Activated gamma-delta T cell treated with anti-CD3 and anti-CD28 coated beads, Interleukin-2, amount 50 U/mL, for 16 hours (primary cell): Measurements from ENCODE around the gene PP2D1.
"Not testable (repeated sequence)": the region's sequence is repeated elsewhere in the genome, so short reads cannot be mapped to it uniquely, and the experiment has no call there.

Experiments
- DNase-seq: peaks from one replicate; pipeline ENCODE4 v3.0.0-alpha.2; 2020; ENCODE audit warnings: low read depth

PP2D1 gene, protein sequence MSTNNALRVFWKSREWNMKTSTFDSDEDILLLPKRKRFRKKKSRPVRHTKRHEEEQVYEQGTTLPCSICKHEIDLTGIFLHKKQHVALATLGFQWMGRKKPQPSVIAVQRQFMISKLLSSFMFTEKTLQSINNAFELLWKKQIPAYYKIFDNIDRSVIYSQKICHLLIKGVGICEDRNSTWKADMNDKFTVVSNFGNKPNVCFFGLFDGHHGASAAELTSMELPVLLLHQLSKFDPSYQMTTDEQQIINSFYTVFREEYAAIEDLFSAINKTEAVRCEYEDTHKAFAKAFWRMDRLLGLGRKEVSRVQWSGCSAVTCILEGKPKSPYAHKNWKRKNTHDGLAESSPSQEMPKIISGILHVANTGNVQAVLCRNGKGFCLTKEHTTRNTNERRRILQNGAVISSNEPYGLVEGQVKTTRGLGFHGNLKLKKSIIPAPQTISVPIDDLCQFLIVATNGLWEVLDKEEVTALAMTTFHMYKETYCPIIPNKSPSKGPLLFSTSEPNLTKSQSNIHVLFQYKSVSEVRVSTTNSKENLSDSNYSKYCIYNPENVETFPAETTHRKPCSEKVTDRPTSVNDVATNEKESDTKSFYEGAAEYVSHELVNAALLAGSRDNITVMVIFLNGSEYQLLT

DNA sequence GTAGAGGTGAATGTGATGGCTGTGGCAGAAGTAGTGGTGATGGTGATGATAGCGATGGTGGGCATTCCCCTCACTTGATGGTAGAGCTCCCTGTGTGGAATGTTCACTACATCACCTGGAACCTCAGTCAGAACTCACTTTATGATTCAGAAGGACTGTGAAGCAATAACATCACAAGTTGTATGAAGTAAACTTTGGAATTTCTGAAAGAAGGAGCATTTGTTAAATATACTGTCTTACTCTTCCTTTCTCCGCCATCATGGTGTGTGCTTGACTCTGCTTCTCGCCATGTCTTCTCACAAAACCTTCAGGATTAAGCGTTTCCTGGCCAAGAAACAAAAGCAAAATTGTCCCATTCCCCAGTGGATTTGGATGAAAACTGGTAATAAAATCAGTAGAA is at the start of gene PP2D1:
Gene PP2D1, minus strand, starts transcription at position 101 of the 400 bp plus-strand sequence. CDS start 192 bp downstream, outside the sequence.
- DNase-seq, result no peak

DNA sequence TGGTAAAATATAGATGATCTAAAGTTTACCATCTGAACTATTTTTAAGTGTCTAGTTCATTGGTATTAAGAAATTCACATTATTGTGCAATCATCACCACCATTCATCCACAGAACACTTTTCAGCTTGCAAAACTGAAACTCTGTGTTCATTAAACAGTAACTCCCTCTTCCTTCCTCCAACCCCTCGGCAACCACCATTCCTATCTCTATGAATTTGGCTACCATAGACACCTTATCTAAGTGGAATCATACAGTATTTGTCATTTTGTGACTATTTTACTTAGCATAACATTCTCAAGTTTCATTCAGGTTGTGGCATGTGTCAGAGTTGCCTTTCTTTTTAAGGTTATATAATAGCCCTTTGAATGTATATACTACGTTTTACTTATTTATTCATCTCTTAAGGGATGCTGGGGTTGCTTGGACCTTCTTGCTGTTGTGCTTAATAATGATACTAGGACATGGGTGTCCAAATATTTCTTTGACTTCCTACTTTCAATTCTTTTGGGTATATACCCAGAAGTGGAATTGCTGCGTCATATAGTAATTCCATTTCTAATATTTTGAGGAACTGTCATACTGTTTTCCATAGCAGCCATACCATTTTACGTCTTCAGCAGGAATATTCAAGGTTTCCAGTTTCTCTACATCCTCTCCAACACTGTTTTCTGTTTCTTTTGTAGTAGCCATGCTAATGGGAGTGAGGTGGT is 49.1 kb upstream of the PP2D1 start:
- no peak for DNase-seq

DNA sequence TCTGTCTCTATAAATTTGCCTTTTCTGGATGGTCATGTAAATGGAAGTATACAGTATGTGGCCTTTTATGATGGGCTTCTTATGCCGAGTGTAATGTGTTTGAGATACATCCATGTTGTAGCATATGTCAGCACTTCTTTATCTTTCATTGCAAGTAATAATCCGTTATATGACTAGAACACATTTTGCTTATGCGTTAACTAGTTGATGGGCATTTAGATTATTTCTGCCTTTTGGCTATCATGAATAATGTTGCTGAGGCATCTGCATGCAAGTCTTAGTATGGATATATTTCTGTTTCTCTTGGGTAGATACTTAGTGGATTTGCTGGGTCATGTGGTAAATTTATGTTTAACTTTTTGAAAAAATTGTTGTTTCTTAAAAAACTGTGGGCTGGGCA is 47.9 kb upstream of the PP2D1 start:
- no peak for DNase-seq

DNA sequence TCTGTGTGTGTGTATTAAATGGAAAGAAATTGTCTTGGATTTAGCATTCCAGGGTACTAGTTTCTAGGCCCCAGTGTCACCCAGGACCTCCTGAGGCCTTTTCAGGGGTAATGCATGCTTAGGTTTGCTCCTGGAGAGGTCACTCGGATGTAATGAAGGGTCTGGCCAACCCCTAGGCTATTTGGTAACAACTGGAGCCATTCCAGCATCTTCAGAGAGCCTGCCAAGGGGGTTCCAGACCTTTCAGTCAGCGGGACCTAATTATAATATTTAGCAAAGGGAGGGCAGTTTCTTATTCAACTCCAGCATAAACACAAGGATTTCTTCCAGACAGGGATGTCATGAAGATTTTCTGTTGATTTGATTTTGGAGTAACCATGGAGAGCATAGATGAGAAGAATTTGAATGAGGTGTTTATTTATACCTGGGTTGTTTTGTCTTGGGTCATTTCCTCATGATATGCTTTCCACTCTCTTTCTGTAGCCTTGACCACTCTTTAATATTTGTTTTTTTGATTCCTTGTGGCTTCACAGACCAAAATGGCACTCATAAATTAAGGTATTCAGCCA is 45.6 kb upstream of the PP2D1 start:
- no peak for DNase-seq

DNA sequence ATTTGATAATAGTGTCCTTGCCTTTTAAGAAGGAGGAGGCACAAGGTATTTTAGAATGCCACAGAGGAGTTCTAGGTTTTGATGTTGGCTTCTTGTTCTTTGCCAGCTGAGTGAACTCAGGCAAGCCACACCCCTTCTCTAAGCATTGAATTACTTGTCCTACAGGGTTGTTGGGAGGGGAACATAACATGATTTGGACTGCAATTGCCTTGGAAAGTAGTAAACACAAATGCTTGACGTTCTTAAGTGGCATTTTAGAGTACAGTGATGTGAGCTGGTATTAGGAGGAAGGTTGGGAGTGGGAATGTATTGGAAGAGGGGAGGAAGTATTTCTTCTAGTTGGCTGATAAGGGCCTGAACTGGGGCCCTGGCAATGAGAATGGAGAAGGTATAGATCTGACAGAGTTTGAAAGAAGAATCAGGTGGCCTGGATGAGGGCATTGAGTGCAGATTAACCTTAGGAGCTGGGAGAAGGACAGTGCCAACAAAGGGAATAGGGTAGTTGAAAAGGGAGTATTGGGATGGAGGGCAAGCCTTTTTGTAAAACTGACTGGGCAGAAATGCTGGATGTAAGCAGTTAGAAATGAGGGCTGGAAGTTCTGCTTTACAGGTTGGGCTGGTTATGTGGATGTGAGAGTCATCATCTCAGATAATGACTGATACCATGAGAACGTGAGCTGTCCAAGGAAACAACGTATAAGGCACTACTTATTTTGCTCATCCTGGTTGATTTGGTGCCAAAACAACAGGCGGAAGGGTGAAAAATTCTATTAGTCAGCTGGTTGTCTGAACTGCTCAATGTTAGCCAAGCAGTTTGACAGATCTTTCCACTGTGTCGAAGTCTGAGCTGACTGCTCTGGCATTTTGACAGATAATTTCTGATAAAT is 44.9 kb upstream of the PP2D1 start:
- no peak for DNase-seq

DNA sequence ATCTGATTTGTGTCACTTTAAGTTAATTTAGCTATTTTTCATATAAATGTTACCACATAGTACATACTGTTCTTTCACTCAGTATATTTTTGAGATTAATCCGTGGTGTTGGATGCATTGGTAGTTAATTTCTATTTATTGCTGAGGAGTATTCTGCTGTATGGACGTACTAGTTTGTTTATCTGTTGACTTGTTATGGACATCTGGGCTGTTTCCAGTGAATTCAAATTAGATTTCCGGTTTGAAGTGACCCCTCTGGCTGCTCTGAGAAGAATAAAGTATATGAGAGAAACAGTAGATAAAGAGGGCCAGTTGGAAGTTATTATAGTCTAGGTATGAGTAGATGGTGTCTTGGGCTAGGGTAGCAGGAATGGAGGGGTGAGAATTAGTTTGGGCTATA is 43.8 kb upstream of the PP2D1 start:
- no peak for DNase-seq

DNA sequence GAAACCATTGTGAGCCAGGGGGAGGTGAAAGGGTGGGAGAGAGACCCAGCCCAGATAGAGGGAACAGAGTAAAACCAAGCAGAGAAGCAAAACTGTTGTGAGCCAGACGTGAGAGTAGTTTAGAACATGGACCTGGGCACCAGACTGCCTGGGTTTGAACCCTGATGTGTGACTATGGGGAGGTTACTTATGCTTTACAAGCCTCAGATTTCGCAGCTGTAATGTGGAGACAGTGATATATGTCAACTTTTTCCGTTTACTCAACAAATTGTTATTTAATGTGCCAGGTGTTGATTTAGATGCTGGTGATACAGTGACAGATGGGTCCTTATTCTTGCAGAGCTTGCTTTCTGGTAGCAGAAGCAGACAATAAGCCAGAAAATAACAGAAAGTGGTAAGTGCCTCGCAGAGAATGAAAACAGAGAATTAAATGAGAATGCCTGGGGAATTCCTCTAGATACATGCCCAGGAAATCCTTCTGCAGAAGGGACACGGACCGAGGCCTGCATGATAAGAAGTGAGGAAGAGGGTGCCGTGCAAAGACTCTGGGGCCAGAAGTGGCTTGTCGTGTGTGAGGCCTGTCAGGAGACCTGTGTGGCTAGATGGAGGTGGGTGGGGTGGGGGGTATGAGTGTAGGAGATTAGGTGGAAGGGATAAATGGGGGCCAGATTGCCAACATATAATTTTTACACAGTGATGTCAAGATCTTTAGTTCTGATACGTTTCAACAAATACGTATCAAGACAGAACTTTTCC is 43.1 kb upstream of the PP2D1 start:
- DNase-seq, result no peak

DNA sequence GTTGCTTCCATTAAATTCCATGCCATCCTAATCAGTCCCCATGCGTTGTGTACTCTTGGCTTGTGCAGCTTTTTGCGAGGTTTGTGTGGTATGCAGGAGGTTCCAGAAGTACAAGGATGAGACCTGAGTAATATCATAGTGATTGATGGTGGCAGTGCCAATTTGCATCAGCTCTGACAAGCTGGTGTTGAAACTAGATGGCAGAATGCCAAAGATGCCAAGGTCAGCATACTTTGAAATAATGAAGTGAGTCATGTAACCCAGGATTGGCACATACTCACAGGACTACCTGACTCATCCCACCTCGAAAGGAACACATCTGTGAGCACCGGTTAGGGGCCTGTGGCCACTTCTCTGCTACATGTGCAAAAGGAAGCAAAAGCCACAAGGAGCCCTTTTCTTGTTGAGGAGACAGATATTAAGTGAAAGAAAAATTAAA is 42.5 kb upstream of the PP2D1 start:
- DNase-seq, result peak; percentile 64

DNA sequence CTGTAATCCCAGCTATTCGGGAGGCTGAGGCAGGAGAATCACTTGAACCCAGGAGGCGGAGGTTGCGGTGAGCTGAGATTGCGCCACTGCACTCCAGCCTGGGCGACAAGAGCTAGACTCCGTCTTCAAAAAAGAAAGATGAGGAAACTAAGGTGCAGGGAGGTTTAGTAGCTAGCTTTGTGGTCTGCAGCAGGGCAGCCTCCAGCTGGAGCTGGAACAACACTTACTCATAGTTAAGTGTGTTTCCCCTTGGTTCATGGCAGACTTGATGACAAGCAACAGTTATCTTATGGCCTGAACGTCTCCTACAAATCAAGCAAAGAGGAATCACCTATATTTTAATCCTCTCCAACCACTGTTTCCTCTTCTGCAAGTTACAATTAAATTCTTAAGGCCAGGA is 40.8 kb upstream of the PP2D1 start:
- no peak for DNase-seq

DNA sequence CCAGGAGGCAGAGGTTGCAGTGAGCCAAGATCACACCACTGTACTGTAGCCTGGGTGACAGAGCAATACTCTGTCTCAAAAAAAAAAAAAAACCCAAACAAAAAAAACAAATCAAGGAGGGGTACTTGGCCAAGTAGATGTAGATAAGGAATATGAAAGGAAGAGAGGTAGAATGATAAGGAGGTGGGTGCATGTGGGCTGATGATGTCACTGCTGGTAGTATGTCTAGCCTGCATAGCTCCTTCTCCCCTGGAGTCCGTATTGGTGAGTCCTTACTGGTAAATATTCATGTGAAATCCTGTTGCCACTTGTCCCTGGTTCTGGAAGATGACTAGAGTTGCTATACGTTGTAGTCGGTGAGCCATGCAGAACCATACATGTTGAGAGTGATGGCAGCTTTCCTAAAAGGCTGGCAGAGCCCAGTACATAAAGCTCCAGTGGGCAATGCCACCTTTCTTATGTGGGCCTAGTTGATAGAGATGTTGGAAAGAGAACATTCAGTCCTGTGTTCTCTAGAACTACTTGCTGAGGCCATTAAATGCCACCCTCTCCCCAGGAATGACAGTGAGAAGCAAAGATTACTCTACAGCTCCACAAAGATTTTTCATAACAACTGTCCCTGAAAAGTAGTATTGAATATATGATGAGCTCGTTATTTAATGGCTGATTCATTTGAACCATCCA is 39.2 kb upstream of the PP2D1 start:
- DNase-seq, result no peak

DNA sequence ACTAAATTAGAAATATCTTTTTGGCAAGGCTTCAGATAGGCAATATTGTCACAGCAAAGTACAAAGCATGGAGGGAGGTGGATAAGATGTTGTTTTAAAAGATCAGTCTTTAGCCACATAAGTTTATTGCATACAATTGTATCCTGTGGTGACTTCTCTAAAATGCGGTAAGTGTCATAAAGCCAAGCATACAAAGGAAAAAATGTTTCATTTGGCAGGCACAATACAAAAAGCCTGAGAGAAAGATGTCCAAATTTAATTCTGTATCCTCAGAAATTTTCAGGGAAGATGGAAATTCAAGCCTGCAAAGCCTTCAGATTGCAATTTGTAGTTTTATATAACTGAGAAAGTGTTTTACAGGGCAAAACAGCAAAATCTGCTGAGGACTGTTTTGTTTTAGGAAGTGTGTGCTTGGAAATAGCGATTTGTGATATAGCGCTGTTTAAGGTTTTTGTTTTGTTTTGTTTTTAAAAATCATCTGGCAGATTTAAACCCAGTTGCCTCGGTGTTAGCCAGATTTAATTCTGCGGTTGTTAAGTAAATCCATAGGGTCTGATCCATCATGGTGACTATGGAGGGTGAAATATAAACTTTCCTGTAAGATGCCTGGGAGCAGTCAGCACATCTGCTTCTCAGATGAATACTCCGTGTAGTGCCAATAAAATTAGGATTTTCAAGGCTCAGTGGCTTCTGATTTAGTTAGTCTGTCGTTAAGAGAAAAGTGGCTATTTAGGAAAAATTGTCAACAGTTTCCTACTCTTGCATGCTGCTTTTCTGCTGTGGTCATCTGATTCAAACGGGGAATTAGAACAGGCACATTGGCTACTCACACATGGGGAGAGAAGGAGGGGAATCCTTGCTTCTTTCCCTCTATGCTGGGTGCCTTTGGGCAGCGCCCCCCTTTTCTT is 36.2 kb upstream of the PP2D1 start:
- no peak for DNase-seq

DNA sequence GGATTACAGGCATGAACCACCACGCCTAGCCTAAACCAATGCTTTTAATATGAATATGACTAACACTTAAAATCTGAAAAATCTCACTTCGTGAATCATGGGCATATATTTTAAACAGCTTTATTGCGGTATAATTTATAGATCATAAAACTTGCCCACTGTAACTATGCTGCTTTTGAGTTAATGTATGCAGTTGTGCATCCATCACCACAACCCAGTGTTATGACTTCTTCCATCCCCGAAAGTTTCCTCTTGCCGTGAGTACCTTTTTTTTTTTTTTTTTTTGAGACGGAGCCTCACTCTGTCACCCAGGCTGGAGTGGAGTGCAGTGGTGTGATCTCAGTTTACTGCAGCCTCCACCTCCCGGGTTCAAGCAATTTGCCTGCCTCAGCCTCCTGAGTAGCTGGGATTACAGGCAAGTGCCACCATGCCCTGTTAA is 35.3 kb upstream of the PP2D1 start:
- DNase-seq, result no peak

DNA sequence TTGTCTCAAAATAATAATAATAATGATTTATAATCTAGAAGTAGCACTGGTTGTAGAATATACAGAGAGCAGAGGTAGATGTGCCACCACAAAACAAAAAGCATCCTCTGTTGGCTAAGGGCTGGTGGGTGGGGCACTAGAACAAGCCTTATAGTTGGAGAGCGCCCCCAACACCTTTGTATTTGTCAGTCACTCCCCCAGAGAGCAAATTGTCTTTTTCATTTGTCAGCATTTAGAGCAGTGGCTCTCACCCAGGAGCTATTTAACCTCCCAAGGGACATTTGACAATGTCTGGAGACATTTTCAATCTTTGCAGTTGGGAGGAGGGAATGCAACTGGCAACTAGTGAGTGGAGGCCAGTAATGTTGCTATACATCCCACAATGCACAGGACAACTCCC is 34.5 kb upstream of the PP2D1 start:
- no peak for DNase-seq

DNA sequence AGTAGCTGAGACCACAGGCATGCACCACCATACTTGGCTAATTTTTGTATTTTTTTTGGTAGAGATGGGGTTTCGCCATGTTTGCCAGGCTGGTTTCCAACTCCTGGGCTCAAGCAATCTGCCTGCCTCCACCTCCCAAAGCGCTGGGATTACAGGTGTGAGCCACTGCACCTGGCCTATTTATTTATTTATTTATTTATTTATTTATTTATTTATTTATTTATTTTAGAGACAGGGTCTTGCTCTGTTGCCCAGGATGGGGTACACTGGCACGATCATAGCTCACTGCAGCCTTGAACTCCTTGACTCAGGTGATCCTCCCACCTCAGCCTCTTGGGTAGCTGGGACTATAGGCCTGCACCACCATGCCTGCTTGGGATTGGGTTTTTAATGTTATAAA is 33.1 kb upstream of the PP2D1 start:
- DNase-seq, result not testable (repeated sequence)

DNA sequence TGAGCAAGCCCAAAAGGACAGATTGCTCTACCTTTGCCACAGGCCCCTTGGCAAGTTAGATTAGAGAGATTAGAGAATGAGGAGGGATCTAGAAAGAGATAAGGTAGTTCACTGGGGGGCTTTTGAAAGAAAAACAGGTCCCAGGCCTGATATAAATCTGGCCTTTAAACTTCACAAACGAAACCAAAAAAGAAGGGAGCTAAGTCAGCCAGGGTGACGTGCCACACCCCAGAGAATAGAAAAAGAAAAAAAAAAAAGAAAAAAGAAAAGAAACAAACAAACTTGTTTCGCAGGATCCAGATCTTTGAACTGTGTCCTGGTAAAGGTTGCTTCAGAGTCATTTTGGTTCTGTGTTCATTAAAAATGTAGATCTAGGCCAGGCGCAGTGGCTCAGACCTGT is 31.8 kb upstream of the PP2D1 start:
- DNase-seq, result no peak

DNA sequence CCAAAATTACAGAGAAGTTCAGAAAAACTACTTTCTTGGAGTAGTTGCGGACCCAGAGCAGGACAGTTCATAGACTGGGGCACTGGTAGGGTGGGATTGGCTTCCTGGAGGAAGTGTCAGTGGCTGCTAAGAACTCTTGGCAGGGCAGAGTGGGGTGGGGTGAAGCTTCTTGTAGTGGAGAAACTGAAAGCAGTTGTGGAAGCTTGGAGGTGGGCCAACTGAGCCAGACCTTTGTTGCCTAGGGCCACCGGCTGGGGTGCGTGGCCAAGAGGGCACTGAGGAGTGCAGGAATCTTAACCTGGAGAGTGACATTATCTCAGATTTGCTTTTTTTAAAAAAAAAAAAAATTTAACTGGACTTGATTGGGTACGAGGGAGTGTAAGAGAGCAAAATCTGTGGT is 31.3 kb upstream of the PP2D1 start:
- DNase-seq, result peak; percentile 35

DNA sequence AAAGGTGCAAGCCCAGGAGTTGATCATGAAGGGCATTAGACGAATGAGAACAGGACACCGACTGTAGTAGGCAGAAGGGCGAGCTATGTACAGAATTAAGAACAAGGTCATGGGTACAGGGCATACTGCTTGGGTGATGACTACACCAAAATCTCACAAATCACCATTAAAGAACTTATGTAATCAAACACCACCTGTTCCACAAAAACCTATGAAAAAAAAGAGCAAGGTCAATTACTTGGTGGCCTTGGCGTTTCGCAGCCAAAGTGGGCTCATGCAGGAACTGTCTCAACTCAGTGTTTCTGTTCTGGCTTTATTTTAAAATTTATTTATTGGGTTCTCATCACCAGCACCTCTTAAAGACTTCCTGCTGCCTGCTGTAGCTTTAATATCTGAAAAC is 30.3 kb upstream of the PP2D1 start:
- DNase-seq, result no peak

DNA sequence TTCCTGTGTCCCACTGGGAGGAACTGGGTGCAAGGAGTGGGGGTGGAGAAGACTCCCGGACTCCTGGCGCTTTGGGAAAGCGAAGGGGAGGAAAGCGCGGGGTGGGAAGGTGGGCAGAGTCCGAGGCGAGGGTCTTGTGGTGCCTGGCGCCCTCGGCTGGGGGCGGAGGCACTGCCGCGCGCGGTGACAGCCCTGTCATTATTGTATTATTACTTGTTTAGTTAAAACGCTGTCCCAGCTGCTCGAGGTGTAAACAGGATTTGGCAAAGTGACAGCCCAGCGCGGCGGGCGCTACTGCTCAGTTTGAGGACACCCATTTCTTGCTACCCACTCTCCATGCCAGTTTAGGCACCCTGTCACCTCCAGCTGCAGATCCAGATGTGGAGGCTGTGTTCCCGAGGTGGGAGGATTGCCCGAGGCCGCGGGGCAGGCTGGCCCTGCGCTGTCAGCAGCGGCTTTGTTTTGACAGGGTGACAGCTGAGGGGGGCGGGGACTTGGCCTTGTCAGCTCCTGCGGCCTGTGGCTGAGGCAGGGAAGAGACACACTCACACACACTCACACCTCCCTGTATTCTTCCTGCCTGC is 29.2 kb upstream of the PP2D1 start:
- peak; percentile 43 for DNase-seq
